ENCODE results near the gene ZBED1. TPM values are rescaled to one million over a fixed set of nuclear protein-coding genes. Genes with fewer than 3 reads are reported as not detected.
"Not testable (repeated sequence)": the region's sequence is repeated elsewhere in the genome, so short reads cannot be mapped to it uniquely, and the experiment has no call there.

Gene ZBED1
- total RNA-seq, 2 experiments from 2014 or later = 33.2 to 36.0 TPM

DNA sequence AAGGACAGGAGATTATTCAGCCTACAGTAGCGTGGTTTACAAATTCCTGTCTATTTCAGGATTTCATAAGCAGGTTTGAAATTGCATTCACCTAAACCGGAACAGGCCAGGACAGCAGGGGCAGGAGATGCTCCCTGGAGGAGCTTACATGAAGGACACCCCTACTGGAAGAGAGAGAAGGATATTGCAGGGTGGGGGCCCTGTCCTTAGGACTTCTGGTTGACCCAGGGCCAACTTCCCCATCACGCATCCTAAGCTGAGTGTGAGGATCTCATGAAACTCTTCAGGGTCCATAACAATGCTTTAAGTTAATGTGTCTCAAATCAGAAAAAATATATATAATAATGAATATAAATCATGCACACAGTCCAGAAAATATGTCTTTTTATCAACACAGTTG, 6.4 kb upstream of the ZBED1 start:
- H3K9me3 Mint-ChIP-seq = no peaks in the 10 kb centered on the region
- no peaks in the 10 kb centered on the region for H3K36me3 Mint-ChIP-seq
- H3K4me1 Mint-ChIP-seq = no peaks in the 10 kb centered on the region
- H3K27ac Mint-ChIP-seq = no peak overlapping the region
- no peaks in the 10 kb centered on the region for H3K27me3 Mint-ChIP-seq
- no peak for DNase-seq
- H3K4me3 Mint-ChIP-seq = no peak overlapping the region

DNA sequence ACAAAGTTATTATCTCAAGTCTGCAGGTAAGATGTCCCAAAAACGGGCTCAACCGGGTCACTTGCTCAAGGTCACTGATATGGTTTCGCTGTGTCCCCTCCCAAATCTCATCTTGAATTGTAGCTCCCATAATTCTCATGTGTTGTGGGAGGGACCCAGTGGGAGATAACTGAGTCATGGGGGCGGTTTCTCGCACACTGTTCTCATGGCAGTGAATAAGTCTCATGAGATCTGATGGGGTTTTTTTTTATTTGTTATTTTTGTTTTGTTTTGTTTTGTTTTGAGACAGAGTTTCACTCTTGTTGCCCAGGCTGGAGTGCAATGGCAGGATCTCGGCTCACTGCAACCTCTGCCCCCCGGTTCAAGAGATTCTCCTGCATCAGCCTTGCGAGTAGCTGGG, 4.6 kb upstream of the ZBED1 start:
- not testable (repeated sequence) for H3K27ac Mint-ChIP-seq, H3K27me3 Mint-ChIP-seq, H3K4me3 Mint-ChIP-seq, DNase-seq, H3K9me3 Mint-ChIP-seq, H3K4me1 Mint-ChIP-seq, H3K36me3 Mint-ChIP-seq

DNA sequence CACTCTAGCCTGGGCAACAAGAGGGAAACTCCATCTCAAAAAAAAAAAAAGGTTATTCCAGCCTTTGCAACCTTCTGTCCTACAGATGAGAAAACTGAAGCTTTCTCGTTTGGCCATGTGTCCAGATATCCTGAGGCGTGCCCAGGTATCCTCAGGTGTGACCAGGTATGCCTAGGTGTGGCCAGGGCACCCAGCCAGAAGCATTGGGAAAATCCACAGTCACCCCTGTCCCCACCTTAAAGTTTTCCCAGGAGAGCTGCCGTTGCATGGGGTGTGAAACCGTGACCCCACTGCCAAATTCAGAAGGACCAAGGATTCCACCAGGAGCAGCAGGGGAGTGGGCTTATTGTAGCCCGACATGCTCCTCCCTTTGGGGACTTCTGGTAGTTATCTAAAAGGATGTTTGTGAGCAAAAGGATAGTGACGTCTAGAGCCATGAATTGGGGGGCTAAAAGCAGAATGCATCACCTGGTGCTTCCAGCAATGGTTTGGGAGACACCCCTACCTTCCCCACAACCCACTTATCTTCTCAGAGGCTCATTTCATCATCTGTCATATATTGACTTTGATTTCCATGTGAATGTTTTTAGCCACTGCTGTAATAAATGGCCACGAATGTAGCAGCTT, 4.0 kb upstream of the ZBED1 start:
- no peaks in the 10 kb centered on the region for H3K4me1 Mint-ChIP-seq
- no peaks in the 10 kb centered on the region for H3K9me3 Mint-ChIP-seq
- H3K27me3 Mint-ChIP-seq = no peaks in the 10 kb centered on the region
- no peak for DNase-seq
- no peaks in the 10 kb centered on the region for H3K36me3 Mint-ChIP-seq
- no peak overlapping the region for H3K4me3 Mint-ChIP-seq
- no peak overlapping the region for H3K27ac Mint-ChIP-seq

DNA sequence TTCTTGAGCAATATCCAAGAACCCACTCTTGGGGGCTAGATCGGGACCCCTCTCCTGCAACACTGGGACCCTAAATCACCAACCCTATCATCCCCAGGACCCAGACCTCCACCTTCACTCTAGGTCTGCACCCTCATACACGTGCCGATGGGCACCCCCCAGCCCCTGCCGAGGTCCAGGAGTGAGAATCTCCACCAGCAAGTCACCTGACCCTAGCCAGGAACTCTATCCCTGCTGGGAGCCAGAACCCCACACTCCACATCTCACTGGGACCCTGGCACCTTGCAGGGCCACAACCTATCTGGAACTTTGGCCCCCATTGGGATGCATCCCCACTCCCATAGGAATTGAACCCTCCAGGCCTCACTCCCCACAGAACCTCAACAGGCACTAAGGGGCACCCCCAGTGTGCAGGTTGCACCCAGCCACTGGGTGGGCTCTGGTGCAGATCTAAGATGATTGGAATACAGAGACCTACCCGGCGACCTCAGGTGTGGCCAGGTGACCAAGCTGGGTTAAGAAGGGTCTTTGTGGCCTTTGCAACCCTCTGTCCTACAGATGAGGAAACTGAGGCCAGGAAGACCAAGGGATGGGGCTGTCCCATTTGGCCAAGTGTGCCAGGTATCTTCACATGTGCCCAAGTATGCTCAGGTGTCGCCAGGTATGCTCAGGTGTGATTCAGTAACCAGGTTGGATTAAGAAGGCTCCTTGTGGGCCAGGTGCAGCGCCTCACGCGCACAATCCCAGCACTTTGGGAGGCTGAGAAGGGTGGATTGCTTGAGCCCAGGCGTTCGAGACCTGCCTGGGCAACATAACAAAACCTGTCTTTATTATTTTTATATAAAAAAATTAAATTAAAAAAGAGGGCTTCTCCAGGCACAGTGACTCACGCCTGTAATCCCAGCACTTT, 3.1 kb upstream of the ZBED1 start:
- no peaks in the 10 kb centered on the region for H3K27me3 Mint-ChIP-seq
- peaks cover 2% of the 10 kb centered on the region for H3K36me3 Mint-ChIP-seq
- H3K27ac Mint-ChIP-seq = no peak overlapping the region
- H3K4me3 Mint-ChIP-seq = no peak overlapping the region
- no peak for DNase-seq
- H3K4me1 Mint-ChIP-seq = peaks cover 9% of the 10 kb centered on the region
- no peaks in the 10 kb centered on the region for H3K9me3 Mint-ChIP-seq

DNA sequence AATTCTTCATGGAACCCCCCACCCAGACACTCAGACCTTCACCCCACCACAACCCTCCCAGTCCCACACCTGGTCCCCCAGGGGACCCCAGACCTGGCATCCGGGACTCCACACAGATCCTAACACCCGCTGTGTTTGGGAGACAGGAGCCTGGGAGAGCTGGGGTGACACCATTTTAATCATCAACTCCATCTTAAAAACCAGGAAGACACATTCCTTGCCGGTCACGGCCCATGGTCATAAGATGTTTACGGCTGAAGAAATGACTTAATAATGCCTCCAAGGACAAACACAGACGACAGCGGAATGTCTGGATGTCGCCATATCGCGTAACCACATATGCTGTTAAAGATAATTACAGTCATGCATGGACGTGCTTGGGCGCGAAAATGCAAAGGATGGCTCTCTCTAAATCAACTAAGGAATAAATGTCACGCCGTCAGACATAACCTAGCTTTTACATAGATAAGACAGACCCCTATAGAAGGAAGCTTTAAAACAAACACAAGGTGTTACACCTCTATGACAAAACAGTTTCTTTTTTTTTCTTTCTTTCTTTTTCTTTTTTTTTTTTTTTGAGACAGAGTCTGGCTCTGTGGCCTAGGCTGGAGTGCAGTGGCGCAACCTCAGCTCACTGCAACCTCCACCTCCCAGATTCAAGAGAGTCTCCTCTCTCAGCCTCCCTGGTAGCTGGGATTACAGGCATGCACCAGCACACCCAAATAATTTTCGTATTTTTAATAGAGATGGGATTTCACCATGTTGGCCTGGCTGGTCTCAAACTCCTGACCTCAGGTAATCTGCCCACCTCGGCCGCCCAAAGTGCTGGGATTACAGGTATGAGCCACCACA, 2.1 kb upstream of the ZBED1 start:
- no peak for DNase-seq
- Mint-ChIP-seq H3K9me3 (no peaks in the 10 kb centered on the region), H3K27ac (no peak overlapping the region), H3K27me3 (no peaks in the 10 kb centered on the region), H3K4me1 (peaks cover 18% of the 10 kb centered on the region), H3K4me3 (no peak overlapping the region), H3K36me3 (peaks cover 9% of the 10 kb centered on the region)

DNA sequence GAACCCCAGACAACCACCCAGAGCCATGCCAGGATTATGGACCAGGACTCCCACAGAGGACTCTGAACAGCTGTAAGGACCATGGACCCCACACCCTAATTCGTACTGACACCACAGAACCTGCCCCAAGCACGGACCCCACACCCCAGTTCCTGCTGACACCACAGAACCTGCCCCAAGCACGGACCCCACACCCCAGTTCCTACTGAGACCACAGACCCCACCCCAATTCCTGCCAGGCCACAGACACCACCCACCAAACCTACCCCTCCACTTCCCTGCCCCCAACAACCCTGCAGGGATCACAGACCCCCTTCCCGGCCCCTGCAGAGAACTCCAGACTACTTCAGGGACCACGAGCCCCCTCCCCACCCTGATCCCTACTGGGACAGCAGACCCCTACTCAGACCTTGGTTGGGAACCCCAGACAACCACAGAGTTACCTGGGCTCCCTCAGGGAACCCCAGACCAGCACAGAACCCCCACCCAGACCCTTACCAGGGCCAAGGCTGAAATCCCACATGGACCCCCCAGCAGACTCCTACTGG, 1.4 kb upstream of the ZBED1 start:
- DNase-seq = no peak
- Mint-ChIP-seq H3K27me3 (no peaks in the 10 kb centered on the region), H3K27ac (no peak overlapping the region), H3K4me3 (peak overlapping the region; percentile 71), H3K4me1 (peaks cover 25% of the 10 kb centered on the region), H3K36me3 (peaks cover 12% of the 10 kb centered on the region), H3K9me3 (no peaks in the 10 kb centered on the region)

DNA sequence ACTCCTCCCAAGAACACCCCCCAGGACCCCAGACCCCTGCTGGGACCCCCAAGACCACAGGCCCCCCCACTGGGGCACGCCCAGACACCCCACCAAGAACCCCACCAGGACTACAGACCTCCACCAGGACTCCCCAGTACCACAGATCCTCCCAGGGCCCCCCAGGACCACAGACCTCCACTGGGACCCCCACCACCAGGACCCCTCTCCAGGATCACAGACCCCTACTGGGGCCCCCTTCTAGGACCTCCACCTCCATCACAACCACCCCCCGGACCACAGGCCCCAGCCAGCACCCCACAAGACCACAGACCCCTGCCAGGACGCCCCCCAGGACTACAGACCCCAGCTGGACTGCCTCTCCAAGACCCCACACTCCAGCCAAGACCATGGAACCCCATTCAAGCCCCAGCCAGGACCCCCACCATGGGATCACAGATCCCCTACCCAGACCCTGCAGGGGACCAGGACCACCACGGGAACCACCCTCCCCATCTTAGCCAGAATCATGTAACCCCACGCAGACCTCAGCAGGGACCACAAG, 855 bp upstream of the ZBED1 start:
- Mint-ChIP-seq H3K27ac (peak overlapping the region; percentile 76), H3K9me3 (no peaks in the 10 kb centered on the region), H3K36me3 (peaks cover 12% of the 10 kb centered on the region), H3K4me1 (peaks cover 25% of the 10 kb centered on the region), H3K27me3 (no peaks in the 10 kb centered on the region), H3K4me3 (peak overlapping the region; percentile 71)
- no peak for DNase-seq

DNA sequence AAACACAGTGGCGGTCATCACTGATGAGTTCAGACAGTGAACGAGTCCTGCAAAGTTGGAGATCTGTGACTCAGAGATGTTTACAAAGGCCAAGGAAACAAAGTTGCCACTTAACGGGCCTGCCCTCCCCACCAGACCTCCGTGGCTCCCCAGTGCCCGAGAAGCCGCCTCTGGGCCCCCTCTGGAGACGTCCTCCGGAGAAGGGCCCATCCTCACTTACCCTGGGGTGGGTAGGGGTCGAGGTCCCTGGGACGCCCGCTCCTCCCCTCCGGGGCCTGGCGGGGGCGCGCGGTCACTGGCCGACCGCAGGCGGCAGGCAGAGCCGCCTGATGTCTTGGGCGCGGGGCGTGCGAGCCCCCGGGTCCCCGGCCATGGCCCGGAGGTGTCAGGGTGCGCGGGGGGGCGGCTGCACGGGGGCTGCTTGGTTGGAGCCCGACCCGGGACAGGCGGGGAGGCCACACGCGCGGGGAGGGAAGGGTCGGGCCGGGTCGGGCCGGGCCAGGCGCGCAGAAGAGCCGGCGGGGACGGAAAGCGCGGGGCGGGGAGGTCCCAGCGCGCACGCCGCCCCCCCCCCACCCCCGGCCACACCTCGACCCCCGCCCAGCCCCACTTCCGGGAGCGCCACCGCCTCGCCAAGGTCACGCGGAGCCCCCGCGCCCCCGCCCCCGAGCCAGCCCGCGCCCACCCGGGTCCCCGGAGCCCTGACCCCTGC, 529 bp downstream of the ZBED1 start:
- Mint-ChIP-seq H3K4me1 (peaks cover 25% of the 10 kb centered on the region), H3K36me3 (peaks cover 12% of the 10 kb centered on the region), H3K27ac (peak overlapping the region; percentile 38), H3K27me3 (no peaks in the 10 kb centered on the region), H3K4me3 (peak overlapping the region; percentile 82), H3K9me3 (no peaks in the 10 kb centered on the region)
- peak; percentile 44 for DNase-seq

DNA sequence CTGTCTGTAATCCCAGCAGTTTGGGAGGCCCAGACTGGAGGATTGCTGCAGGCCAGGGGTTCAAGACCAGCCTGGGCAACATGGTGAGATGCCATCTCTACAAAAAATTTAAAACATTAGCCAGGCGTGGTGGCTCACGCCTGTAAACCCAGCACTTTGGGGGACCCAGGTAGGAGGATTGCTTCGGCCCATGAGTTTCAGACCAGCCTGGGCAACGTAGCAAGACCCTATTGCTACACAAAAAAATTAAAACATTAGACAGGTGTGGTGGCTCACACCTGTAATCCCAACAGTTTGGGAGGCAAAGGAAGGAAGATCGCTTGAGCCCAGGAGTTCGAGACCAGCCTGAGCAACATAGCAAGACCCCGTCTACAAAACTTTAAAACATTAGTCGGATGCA, 1.3 kb downstream of the ZBED1 start:
- Mint-ChIP-seq H3K27me3 (no peaks in the 10 kb centered on the region), H3K27ac (peak overlapping the region; percentile 82), H3K9me3 (no peaks in the 10 kb centered on the region), H3K4me3 (peak overlapping the region; percentile 82), H3K36me3 (peaks cover 12% of the 10 kb centered on the region), H3K4me1 (peaks cover 25% of the 10 kb centered on the region)
- no peak for DNase-seq

DNA sequence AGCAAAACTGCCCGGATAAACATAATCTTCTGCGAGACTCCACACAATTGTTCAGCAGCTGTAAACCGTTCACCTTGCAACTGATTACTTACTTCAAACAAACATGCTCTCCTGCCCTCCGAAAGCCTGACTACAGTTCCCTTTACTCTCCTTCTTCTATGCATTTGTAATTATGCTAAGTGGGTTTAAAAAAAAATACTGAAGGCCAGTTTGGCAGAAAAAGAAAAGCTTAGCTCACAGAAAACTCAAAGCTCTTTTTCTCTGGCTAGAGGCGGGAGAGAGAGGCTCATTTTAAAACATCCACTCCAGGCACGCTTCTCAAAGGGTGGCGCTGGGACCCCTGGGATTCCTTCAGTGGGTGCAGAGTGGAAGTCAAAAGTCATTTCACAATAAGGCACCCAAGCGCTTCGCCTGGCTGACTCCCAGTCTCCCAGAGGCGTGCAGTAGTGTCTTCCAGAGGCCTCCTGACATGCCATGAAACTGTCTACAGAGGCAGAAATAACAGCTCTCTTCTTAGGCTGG, 1.9 kb downstream of the ZBED1 start:
- Mint-ChIP-seq H3K27ac (peak overlapping the region; percentile 56), H3K4me1 (peaks cover 25% of the 10 kb centered on the region), H3K27me3 (no peaks in the 10 kb centered on the region), H3K4me3 (peak overlapping the region; percentile 82), H3K36me3 (peaks cover 12% of the 10 kb centered on the region), H3K9me3 (no peaks in the 10 kb centered on the region)
- DNase-seq = no peak

DNA sequence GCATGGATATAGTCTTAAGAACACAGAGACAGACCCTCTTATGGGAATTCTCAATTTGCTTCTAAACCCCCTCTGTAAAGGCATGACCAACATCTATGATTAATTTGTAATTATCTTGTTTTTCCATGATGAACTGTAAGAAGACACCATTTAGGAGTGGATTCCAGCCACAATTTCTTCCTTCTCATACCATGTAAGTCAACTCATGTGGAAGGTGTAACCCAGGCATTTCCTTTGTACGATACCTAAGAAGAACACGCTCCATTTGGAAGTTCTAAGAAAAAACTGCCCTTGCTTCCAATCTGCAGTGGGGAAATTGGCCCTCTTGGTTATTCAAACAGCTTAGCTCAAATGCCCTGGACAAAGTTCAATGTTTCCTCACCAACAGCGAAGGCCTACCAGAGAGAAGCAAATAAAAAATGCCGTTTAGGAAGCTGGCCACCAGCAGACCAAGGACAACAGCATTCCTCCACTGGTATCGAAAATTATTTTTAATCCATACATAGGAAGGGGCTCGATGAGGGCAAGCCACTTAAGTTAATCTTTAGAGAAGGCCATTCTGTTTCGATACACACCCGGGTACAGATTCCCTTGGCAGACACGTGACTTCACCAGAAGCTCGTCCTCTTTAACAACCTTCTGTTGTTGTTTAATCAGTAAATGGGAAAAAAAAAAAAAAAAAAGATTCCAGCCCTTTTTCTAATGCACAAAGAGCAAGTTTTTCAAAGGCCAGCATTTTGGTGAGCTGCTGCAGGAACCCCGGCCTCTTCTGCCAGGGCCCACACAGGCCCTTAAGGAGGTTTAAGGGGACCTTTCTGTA, 2.6 kb downstream of the ZBED1 start:
- Mint-ChIP-seq H3K9me3 (no peaks in the 10 kb centered on the region), H3K4me3 (peak overlapping the region; percentile 82), H3K36me3 (peaks cover 12% of the 10 kb centered on the region), H3K27me3 (no peaks in the 10 kb centered on the region), H3K4me1 (peaks cover 25% of the 10 kb centered on the region), H3K27ac (peak overlapping the region; percentile 34)
- DNase-seq = no peak

DNA sequence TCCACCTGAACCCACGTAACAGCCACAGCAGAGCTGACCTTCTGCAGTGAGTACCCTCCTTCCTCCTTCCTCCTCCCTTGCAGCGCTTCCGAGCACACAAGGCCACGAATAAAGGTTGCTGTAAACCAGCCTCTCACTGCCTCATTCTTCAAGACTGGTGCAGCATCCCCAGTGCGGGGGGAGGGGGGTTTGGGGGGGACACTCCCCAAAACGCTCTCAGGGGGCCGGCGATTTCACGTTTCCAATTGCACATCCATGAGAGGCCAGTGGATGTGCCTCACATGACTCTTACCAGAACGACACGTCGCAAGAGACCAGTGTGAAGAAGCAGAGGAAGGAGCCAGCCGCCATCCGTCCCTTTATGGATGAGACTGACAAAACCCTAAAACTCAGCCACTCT, 5.2 kb downstream of the ZBED1 start:
- Mint-ChIP-seq H3K27me3 (no peaks in the 10 kb centered on the region), H3K27ac (no peak overlapping the region), H3K9me3 (no peaks in the 10 kb centered on the region)

DNA sequence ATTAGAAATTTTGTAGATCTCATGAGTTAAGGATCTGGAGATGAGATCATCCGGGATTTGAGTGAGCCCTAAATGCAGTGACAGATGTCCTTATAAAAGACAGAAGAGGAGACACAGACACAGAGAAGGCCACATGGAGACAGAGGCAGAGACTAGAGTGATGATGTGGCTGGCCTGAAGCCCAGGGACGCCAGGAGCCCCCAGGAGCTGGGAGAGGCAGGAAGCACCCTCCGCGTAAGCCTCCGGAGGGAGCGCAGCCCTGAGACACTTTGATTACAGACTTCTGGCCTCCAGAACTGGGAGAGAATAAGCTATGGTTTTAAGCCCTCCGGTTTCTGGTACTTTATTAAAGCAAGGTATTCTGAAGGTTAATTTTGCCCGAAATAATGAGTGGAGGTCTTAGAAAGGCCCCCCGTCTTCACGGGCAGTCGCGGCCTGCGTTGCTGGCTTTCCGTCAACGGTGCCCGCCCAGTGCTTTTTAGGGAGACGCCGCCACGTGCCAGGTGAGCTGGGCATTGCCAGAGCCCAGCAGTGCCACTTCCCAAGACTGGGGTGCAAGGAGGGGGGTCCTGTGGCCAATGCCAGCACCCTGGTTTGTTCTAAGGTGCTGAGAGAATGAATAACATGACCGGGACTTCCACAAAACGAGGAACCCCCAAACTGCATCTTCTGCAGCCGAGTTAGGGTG, 8.1 kb downstream of the ZBED1 start:
- no peak overlapping the region for H3K27ac Mint-ChIP-seq
- no peaks in the 10 kb centered on the region for H3K9me3 Mint-ChIP-seq
- DNase-seq = no peak
- peaks cover 20% of the 10 kb centered on the region for H3K36me3 Mint-ChIP-seq
- H3K27me3 Mint-ChIP-seq = no peaks in the 10 kb centered on the region
- no peak overlapping the region for H3K4me3 Mint-ChIP-seq
- peaks cover 4% of the 10 kb centered on the region for H3K4me1 Mint-ChIP-seq

More for the DNA sequence above, 5.2 kb downstream of the ZBED1 start:
- Mint-ChIP-seq H3K4me3 (no peak overlapping the region), H3K36me3 (peaks cover 19% of the 10 kb centered on the region), H3K4me1 (peaks cover 25% of the 10 kb centered on the region)
- DNase-seq = no peak
